Esophagus squamous epithelium (tissue), 5 donors: Measurements from ENCODE around the gene FAM168A. TPM values are rescaled to one million over a fixed set of nuclear protein-coding genes. Genes with fewer than 3 reads are reported as not detected.
"Not testable (repeated sequence)": the region's sequence is repeated elsewhere in the genome, so short reads cannot be mapped to it uniquely, and the experiment has no call there.

Experiments
- DNase-seq: peaks from one replicate; lab custom pipeline; 2025; lab: John Stamatoyannopoulos, UW
- H3K27ac ChIP-seq, 4 donors: fragments of 200-600 bp; sonication (generic); one replicate each; pipeline ENCODE4 v1.5.1; 2016 to 2019; ENCODE audit warnings: mild to moderate bottlenecking in 1 of 4
- H3K27me3 ChIP-seq, 4 donors: fragments of 200-600 bp; sonication (generic); 1 replicate in 3 of 4; 2 replicates in 1 of 4; pipeline versions ENCODE4 v1.5.1 to v1.6.0; 2017 to 2021; ENCODE audit warnings: antibody characterized with exemption in 1 of 4
- H3K36me3 ChIP-seq, 3 donors: fragments of 200-600 bp; sonication (generic); one replicate each; pipeline ENCODE4 v1.5.1; 2016 to 2019
- H3K4me1 ChIP-seq, 3 donors: fragments of 200-600 bp; sonication (generic); one replicate each; pipeline ENCODE4 v1.5.1; 2017 to 2019
- H3K4me3 ChIP-seq, 4 donors: fragments of 200-600 bp; sonication (generic); 1 replicate in 3 of 4; 2 replicates in 1 of 4; pipeline ENCODE4 v1.5.1; 2016 to 2019; ENCODE audit warnings: mild to moderate bottlenecking in 2 of 4, moderate library complexity in 1 of 4
- H3K9me3 ChIP-seq, 3 donors: fragments of 200-600 bp; sonication (generic); one replicate each; pipeline ENCODE4 v1.5.1; 2016 to 2019
- POLR2A ChIP-seq, 4 donors: fragments of 450-650 bp; IDR thresholded peaks; one replicate each; pipeline ENCODE4 v1.6.1; 2017; ENCODE audit warnings: antibody characterized with exemption in 4 of 4, mild to moderate bottlenecking in 4 of 4, moderate library complexity in 3 of 4
- WGBS, 2 donors: methylation state at CpG; one replicate each; pipeline ENCODE4 v1.1.5; 2018; 5-methylcytosine and 5-hydroxymethylcytosine counted together
- intact Hi-C: fragments of 100-400 bp; cut with DNase I; formaldehyde crosslinking; loops from one replicate; pipeline ENCODE4 v1.15.0; 2022
- total RNA-seq, 4 donors: library from RNA; depleted of rRNA; stranded (reverse); fragments of >200 nt; gene quantifications; one replicate each; pipeline ENCODE4 v1.1.0, GENCODE V29; 2016
- TF ChIP-seq, protein P1 (sequence below), 6 experiments: fragments of 450-650 bp in 4 of 6; fragments of 200-600 bp in 2 of 6; sonication (generic) in 2 of 6; IDR thresholded peaks; one replicate each; pipeline ENCODE4 v1.5.1; 2016 to 2019; ENCODE audit warnings: antibody characterized with exemption in 6 of 6, mild to moderate bottlenecking in 4 of 6, moderate library complexity in 4 of 6
- donor health status: DM: yes; HTN: yes; CAD: no.

FAM168A gene
- total RNA-seq, 4 donors from 2014 or later: 7.0 to 15.5 (median 12.3) TPM

DNA sequence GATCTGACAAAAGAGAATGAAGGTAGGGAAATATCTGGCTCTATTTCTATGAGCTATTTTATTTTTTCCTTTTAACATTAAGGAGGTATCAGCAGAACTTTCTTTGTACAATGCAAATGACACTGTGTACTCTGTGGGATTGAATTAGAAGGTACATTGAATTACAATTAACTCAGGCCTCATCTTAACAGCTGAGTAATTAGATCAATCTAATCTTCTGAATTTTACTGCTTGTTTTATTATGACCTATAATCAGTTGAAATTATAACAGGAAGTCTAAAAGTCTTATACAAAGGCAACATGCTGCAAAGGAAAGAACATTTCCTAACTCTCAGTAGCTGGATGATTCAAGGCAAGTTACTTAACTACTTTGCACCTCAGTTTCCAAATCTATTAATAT lies 151.9 kb downstream of the FAM168A start:
- no peaks in the 10 kb centered on the region for H3K9me3 ChIP-seq
- TF ChIP-seq, protein P1, sequence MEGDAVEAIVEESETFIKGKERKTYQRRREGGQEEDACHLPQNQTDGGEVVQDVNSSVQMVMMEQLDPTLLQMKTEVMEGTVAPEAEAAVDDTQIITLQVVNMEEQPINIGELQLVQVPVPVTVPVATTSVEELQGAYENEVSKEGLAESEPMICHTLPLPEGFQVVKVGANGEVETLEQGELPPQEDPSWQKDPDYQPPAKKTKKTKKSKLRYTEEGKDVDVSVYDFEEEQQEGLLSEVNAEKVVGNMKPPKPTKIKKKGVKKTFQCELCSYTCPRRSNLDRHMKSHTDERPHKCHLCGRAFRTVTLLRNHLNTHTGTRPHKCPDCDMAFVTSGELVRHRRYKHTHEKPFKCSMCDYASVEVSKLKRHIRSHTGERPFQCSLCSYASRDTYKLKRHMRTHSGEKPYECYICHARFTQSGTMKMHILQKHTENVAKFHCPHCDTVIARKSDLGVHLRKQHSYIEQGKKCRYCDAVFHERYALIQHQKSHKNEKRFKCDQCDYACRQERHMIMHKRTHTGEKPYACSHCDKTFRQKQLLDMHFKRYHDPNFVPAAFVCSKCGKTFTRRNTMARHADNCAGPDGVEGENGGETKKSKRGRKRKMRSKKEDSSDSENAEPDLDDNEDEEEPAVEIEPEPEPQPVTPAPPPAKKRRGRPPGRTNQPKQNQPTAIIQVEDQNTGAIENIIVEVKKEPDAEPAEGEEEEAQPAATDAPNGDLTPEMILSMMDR (IDR thresholded peaks at IDR 0.05): no peak
- no peak for TF ChIP-seq POLR2A (IDR thresholded peaks at IDR 0.05)
- no peak overlapping the region for H3K27ac ChIP-seq
- no peak overlapping the region for H3K4me3 ChIP-seq
- H3K27me3 ChIP-seq: no peaks in the 10 kb centered on the region
- intact Hi-C loops: no loop called here
- H3K36me3 ChIP-seq: peaks cover 0 to 4% (median 0%) of the 10 kb centered on the region in 3 donors
- H3K4me1 ChIP-seq: no peaks in the 10 kb centered on the region
- no peak for DNase-seq

DNA sequence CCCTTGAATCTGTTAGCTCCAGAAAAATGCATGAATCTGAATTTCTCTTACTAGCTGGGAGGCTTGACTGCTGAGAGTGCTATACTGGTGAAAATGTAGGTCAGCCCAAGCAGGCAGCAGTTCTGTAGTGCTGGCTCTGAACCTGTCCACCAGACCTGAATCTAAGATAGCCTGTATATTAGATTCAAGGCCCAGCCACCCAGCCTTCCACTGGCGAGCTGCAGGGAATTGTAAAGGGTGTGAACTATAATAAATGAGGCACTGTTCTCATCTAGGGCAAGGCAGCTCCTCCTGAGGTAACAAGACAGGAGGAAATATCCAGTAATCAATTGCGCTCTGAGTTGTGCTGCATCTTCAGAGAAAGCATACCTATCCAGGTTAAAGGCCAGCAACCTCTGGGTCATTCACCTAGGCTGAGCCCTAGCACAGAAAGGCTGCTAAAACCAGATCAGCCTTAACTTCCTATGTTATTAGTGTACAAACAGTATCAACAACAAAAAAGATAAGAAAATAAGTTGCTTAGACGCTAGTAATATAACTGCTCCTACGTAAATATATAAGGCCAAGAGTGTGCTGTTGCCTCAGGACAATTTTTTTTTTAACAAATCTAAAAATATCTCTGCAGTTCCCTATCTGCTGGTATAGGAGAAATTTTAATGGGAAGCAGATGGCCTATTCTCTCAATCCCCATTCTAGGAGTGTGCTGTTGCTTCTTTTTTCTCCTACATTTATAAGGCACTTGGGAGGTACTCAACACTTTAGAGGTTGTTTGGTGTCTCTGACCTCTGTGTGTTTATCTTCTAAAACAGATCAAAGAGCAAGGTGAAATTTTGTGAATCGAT lies 158.7 kb downstream of the FAM168A start:
- intact Hi-C loops: no loop called here
- Histone ChIP-seq H3K27ac (no peak overlapping the region), H3K27me3 (no peaks in the 10 kb centered on the region), H3K4me3 (no peak overlapping the region), H3K36me3 (no peaks in the 10 kb centered on the region), H3K4me1 (no peaks in the 10 kb centered on the region), H3K9me3 (no peaks in the 10 kb centered on the region)
- WGBS, 2 donors: 92 to 94% methylated on average over 5 of the region's 5 CpGs
- DNase-seq: no peak
- TF ChIP-seq, protein P1 (IDR thresholded peaks at IDR 0.05): no peak
- TF ChIP-seq POLR2A (IDR thresholded peaks at IDR 0.05): no peak

DNA sequence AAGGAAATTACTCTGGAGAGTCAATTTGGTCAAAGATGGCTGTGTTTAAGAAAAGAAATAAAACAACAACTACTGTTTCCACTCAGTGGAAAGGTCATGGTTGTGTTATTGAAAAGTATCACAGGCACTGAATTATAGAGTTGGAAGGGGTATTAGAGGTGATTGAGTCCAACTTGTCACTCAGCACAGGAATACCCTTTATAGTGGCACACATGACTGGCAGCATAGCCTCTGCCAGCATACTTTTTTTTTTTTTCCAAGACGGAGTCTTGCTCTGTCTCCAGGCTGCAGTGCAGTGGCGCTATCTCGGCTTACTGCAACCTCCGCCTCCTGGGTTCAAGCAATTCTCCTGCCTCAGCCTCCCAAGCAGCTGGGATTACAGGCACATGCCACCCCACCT lies 161.1 kb downstream of the FAM168A start:
- H3K27me3 ChIP-seq, DNase-seq, H3K36me3 ChIP-seq, H3K9me3 ChIP-seq, H3K27ac ChIP-seq, H3K4me1 ChIP-seq, intact Hi-C loops, H3K4me3 ChIP-seq: not testable (repeated sequence)
- WGBS, 2 donors: 98 to 100% methylated on average over 4 of the region's 4 CpGs

DNA sequence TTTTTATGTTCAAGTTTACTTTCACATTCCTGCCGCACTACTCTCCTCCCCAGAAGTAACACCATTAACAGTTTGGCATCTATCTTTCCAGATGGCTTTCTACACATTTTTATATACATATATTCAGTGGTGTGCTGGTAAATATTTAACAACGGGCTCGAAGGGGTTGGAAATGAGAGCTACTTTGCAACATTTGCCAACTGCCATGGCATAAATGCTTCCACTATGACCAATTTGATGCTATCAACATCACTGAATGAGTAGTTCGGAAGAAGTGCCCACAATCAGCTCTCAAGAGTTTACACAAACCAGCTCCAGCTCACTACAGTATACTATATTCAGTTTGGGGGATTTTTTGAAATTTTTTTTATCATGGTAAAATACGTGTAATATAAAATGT lies 166.5 kb downstream of the FAM168A start:
- no peaks in the 10 kb centered on the region for H3K9me3 ChIP-seq
- no peak overlapping the region for H3K4me3 ChIP-seq
- no peak for TF ChIP-seq POLR2A (IDR thresholded peaks at IDR 0.05)
- TF ChIP-seq, protein P1 (IDR thresholded peaks at IDR 0.05): no peak
- H3K27ac ChIP-seq: no peak overlapping the region
- no peak for DNase-seq
- no peaks in the 10 kb centered on the region for H3K27me3 ChIP-seq
- WGBS, 2 donors: 80 to 89% methylated on average over 5 of the region's 5 CpGs
- H3K36me3 ChIP-seq: no peaks in the 10 kb centered on the region
- intact Hi-C loops: no loop called here
- no peaks in the 10 kb centered on the region for H3K4me1 ChIP-seq

DNA sequence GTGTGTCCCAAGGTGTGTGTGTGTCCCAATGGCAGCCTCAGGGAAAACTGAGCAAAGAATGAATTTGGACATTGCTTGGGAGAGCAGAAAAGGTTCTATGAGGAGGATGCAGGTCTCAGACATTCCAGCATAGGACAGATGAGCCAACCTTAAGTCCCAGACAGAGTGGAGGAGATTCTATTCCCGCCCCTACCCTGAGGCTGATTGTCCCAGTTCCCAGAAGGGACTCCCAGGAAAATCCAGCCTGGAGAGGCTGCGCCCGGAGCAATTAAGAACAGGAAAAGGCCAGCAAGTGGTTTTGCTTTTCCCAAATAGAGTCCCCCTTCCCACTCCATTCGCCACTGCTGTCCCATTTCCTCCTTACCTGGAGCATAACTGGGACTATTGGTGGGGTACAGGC lies 167.6 kb downstream of the FAM168A start:
- no peak for DNase-seq
- no peaks in the 10 kb centered on the region for H3K27me3 ChIP-seq
- H3K9me3 ChIP-seq: no peaks in the 10 kb centered on the region
- intact Hi-C loops: no loop called here
- no peaks in the 10 kb centered on the region for H3K4me1 ChIP-seq
- no peak overlapping the region for H3K4me3 ChIP-seq
- TF ChIP-seq, protein P1 (IDR thresholded peaks at IDR 0.05): no peak
- no peak for TF ChIP-seq POLR2A (IDR thresholded peaks at IDR 0.05)
- H3K36me3 ChIP-seq: no peaks in the 10 kb centered on the region
- no peak overlapping the region for H3K27ac ChIP-seq
- 90 to 96% methylated on average over 4 of the region's 4 CpGs for WGBS, 2 donors
